Suprapubic skin (tissue), 4 donors: ENCODE measurements around the gene DYRK2. TPM values are rescaled to one million over a fixed set of nuclear protein-coding genes. Genes with fewer than 3 reads are reported as not detected.

ENCODE experiments used
- DNase-seq, 2 donors: peaks; one replicate each; pipeline ENCODE4 v3.0.0-alpha.2; 2019; ENCODE audit warnings: low spot score in 2 of 2
- H3K27ac ChIP-seq: fragments of 200-600 bp; sonication (generic); one replicate; pipeline ENCODE4 v1.5.1; 2019
- H3K27me3 ChIP-seq: fragments of 200-600 bp; sonication (generic); one replicate; pipeline ENCODE4 v1.5.1; 2019
- H3K36me3 ChIP-seq: fragments of 200-600 bp; sonication (generic); one replicate; pipeline ENCODE4 v1.5.1; 2019
- H3K4me1 ChIP-seq: fragments of 200-600 bp; sonication (generic); one replicate; pipeline ENCODE4 v1.5.1; 2019
- H3K4me3 ChIP-seq: fragments of 200-600 bp; sonication (generic); one replicate; pipeline ENCODE4 v1.5.1; 2019; ENCODE audit warnings: mild to moderate bottlenecking
- H3K9me3 ChIP-seq: fragments of 200-600 bp; sonication (generic); one replicate; pipeline ENCODE4 v1.5.1; 2019
- EP300 ChIP-seq: sonication (generic); formaldehyde crosslinking; IDR thresholded peaks from one replicate; pipeline ENCODE4 v1.6.1; 2017; ENCODE audit warnings: antibody characterized with exemption
- POLR2A ChIP-seq, 2 donors: fragments of 450-650 bp; IDR thresholded peaks; one replicate each; pipeline ENCODE4 v1.6.1; 2017; ENCODE audit warnings: antibody characterized with exemption in 2 of 2, mild to moderate bottlenecking in 2 of 2, moderate library complexity in 2 of 2
- POLR2AphosphoS5 ChIP-seq, 3 donors: sonication (generic); formaldehyde crosslinking; IDR thresholded peaks; one replicate each; pipeline ENCODE4 v1.6.1; 2017; ENCODE audit warnings: antibody characterized with exemption in 3 of 3
- WGBS: methylation state at CpG from one replicate; pipeline ENCODE4 v1.1.5; 2018; 5-methylcytosine and 5-hydroxymethylcytosine counted together
- total RNA-seq, 4 donors: library from RNA; depleted of rRNA; stranded (reverse); fragments of >200 nt; gene quantifications; one replicate each; pipeline ENCODE4 v1.1.0, GENCODE V29; 2016
- TF ChIP-seq, protein P1 (sequence below), 2 donors: fragments of 200-600 bp in 1 of 2; fragments of 450-650 bp in 1 of 2; sonication (generic) in 1 of 2; IDR thresholded peaks; one replicate each; pipeline ENCODE4 v1.5.1; 2016 to 2019; ENCODE audit warnings: antibody characterized with exemption in 2 of 2, mild to moderate bottlenecking in 1 of 2, moderate library complexity in 1 of 2

Gene DYRK2
- 10 to 100 TPM; 10.4 to 22.3 (median 18.7) TPM for total RNA-seq

- 1% methylated on average over 45 of the region's 109 CpGs for WGBS
- Histone ChIP-seq H3K9me3 (no peaks in the 10 kb centered on the region), H3K27ac (peak within 1 kb of the TSS; percentile 97), H3K4me1 (peaks cover 40% of the 10 kb centered on the region), H3K36me3 (no peaks in the 10 kb centered on the region), H3K4me3 (peak within 1 kb of the TSS; percentile 100), H3K27me3 (no peaks in the 10 kb centered on the region)
- peak; percentile 83 to 84 for DNase-seq
- TF ChIP-seq, protein P1, sequence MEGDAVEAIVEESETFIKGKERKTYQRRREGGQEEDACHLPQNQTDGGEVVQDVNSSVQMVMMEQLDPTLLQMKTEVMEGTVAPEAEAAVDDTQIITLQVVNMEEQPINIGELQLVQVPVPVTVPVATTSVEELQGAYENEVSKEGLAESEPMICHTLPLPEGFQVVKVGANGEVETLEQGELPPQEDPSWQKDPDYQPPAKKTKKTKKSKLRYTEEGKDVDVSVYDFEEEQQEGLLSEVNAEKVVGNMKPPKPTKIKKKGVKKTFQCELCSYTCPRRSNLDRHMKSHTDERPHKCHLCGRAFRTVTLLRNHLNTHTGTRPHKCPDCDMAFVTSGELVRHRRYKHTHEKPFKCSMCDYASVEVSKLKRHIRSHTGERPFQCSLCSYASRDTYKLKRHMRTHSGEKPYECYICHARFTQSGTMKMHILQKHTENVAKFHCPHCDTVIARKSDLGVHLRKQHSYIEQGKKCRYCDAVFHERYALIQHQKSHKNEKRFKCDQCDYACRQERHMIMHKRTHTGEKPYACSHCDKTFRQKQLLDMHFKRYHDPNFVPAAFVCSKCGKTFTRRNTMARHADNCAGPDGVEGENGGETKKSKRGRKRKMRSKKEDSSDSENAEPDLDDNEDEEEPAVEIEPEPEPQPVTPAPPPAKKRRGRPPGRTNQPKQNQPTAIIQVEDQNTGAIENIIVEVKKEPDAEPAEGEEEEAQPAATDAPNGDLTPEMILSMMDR (IDR thresholded peaks at IDR 0.05) = peak in 1 of 2 donors; percentile 8
- TF ChIP-seq POLR2AphosphoS5 (IDR thresholded peaks at IDR 0.05) (peak in 1 of 3 donors; percentile 77), POLR2A (IDR thresholded peaks at IDR 0.05) (peak; percentile 36 to 68), EP300 (no peak)
Measured at GRCh38 chr12:67648521-67649260, at the start of gene DYRK2. Gene DYRK2 (plus strand): TSS chr12:67648745. CDS start chr12:67649134, 389 bp downstream.

DNA sequence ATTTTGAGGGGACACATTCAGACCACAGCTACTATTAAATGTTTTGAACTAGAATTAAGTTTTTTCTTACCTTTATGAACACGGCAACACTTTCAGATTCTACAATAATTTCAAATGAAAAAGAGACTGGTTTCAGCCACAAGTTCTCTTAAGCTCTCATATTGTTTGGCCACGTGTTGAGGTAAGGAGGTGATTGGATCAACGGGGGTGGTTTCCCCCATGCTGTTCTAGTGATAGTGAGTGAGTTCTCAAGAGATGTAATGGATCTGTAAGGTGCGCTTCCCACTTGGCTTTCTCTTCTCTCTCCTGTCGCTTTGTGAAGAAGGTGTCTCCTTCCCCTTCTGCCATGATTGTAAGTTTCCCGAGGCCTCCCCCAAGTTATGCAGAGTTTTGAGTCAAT is 48.9 kb upstream of the DYRK2 start:
- Histone ChIP-seq H3K9me3 (no peaks in the 10 kb centered on the region), H3K4me3 (no peak overlapping the region), H3K27me3 (no peaks in the 10 kb centered on the region), H3K36me3 (no peaks in the 10 kb centered on the region), H3K4me1 (no peaks in the 10 kb centered on the region), H3K27ac (no peak overlapping the region)
- WGBS = 94% methylated on average over 6 of the region's 6 CpGs
- no peak for DNase-seq
- TF ChIP-seq POLR2AphosphoS5 (IDR thresholded peaks at IDR 0.05) (no peak), EP300 (no peak), POLR2A (IDR thresholded peaks at IDR 0.05) (no peak)
- TF ChIP-seq, protein P1 (IDR thresholded peaks at IDR 0.05) = no peak

DNA sequence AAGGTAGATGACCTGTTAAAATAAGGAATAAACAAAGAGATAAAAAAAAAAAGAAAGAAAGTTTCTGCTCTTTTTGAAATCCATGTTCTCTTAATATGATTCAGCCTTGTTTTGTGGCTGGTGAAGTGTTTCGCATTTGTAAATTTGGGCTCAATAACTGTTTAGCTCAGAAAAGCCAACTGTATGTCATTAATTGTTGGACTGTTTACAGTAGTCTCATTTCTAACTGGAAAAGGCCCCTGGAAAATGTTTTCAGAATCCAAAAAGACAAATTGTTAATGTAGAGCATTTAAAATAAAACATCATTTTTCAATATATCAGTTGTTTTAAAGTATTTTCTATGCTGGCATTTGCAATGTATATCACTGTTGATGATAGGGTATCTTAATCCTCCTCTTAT is 47.4 kb upstream of the DYRK2 start:
- Histone ChIP-seq H3K9me3 (no peaks in the 10 kb centered on the region), H3K4me1 (no peaks in the 10 kb centered on the region), H3K36me3 (no peaks in the 10 kb centered on the region), H3K27ac (no peak overlapping the region), H3K4me3 (no peak overlapping the region), H3K27me3 (no peaks in the 10 kb centered on the region)
- no peak for DNase-seq
- WGBS = 62% methylated on average over 1 of the region's 1 CpG
- TF ChIP-seq POLR2A (IDR thresholded peaks at IDR 0.05) (no peak), EP300 (no peak), POLR2AphosphoS5 (IDR thresholded peaks at IDR 0.05) (no peak)
- TF ChIP-seq, protein P1 (IDR thresholded peaks at IDR 0.05) = no peak

GRCh38 chr12:67609226-67609870 is 39.2 kb upstream of the DYRK2 start:
- H3K27ac ChIP-seq = no peak overlapping the region
- WGBS = 76% methylated on average over 4 of the region's 4 CpGs
- no peaks in the 10 kb centered on the region for H3K4me1 ChIP-seq
- no peaks in the 10 kb centered on the region for H3K36me3 ChIP-seq
- no peaks in the 10 kb centered on the region for H3K27me3 ChIP-seq
- no peak for DNase-seq
- H3K9me3 ChIP-seq = no peaks in the 10 kb centered on the region
- TF ChIP-seq POLR2A (IDR thresholded peaks at IDR 0.05) = no peak
- TF ChIP-seq, protein P1 (IDR thresholded peaks at IDR 0.05) = no peak
- TF ChIP-seq EP300 = no peak
- TF ChIP-seq POLR2AphosphoS5 (IDR thresholded peaks at IDR 0.05) = no peak
- no peak overlapping the region for H3K4me3 ChIP-seq

- H3K27ac ChIP-seq = no peak overlapping the region
- 58% methylated on average over 3 of the region's 3 CpGs for WGBS
- no peaks in the 10 kb centered on the region for H3K9me3 ChIP-seq
- no peaks in the 10 kb centered on the region for H3K27me3 ChIP-seq
- no peaks in the 10 kb centered on the region for H3K36me3 ChIP-seq
- H3K4me1 ChIP-seq = no peaks in the 10 kb centered on the region
- H3K4me3 ChIP-seq = no peak overlapping the region
- TF ChIP-seq, protein P1 (IDR thresholded peaks at IDR 0.05) = no peak
- TF ChIP-seq EP300 (no peak), POLR2A (IDR thresholded peaks at IDR 0.05) (no peak), POLR2AphosphoS5 (IDR thresholded peaks at IDR 0.05) (no peak)
- no peak for DNase-seq
Measured at GRCh38 chr12:67613040-67613439, 35.5 kb upstream of the DYRK2 start.
